Fibroblast of lung (primary cell): ENCODE measurements around the gene ECHS1.

Source experiments
- CTCF ChIP-seq, 2 donors: IDR thresholded peaks in 1 of 2; conservative IDR thresholded peaks in 1 of 2; 1 replicate in 1 of 2; 2 replicates in 1 of 2; pipeline ENCODE4 v1.5.1; 2011 to 2012; ENCODE audit warnings: low read length in 2 of 2, control low read depth in 1 of 2, inconsistent platforms in 1 of 2, low read depth in 1 of 2, mild to moderate bottlenecking in 1 of 2
- EZH2 ChIP-seq: IDR thresholded peaks from 2 replicates; pipeline ENCODE4 v1.5.1; 2012; ENCODE audit warnings: low read length, control low read depth, mild to moderate bottlenecking; ENCODE audit errors: missing control alignments

DNA sequence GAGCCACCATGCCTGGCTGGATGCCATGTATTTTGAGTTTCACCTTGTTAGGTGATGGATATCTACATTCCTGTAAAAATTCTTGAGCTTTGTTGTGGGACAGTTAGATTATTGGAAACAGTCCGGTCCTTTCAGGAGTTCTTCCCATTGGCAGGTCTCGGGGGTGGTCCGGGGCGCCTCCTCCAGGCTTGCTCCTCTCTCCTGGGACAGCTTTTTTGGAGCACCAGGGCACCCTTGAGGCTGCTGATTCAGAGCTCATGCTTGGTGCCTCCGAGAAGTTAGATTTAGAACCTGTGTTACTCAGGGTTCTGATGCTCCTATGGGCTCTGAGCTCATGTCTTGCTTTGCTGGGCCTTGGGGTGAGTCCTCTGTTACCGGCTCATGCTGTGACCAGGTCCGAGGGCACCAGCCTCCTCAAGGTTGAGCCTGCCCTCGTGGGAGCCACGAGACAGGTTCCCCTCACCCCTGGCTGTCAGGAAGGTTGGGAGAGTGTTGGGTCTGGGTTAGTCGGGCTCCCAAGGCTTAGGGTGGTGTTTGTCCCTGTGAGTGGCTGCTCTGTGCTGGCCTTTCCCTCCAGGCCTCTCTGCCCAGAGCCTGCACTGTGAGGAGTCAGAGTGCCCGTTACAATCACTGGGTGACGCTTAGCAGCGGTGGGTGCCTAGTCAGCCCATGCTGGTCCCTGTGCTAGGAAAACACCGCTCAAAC, 45.3 kb upstream of the ECHS1 start:
- TF ChIP-seq CTCF (conservative IDR thresholded peaks at IDR 0.05 in 1 of 2, IDR thresholded peaks at IDR 0.05 in 1 of 2; ENCODE audit: low read depth in 1 of 2, low read length in 2 of 2) (no peak), EZH2 (no peak)
